ENCODE measurements around the gene BTBD16. TPM values are rescaled to one million over a fixed set of nuclear protein-coding genes. Genes with fewer than 3 reads are reported as not detected.

Gene BTBD16
- total RNA-seq, 2 donors from 2014 or later, result 0.62 TPM; not detected in 1

GRCh38 chr10:122227754-122228153 is 43.3 kb upstream of the BTBD16 start:
- no peaks in the 10 kb centered on the region for H3K9me3 ChIP-seq
- intact Hi-C loops (cut with DNase I), result no loop called here
- no peak overlapping the region for H3K4me3 ChIP-seq
- TF ChIP-seq POLR2AphosphoS5 (IDR thresholded peaks at IDR 0.05), result no peak
- no peak for TF ChIP-seq CTCF (IDR thresholded peaks at IDR 0.05)
- TF ChIP-seq POLR2A (IDR thresholded peaks at IDR 0.05), result no peak
- 92% methylated on average over 4 of the region's 4 CpGs for WGBS
- peaks cover 6 to 10% of the 10 kb centered on the region in 2 donors for H3K36me3 ChIP-seq
- no peaks in the 10 kb centered on the region for H3K27me3 ChIP-seq (replicated peaks; ENCODE audit: insufficient read depth)
- no peaks in the 10 kb centered on the region for H3K4me1 ChIP-seq (replicated peaks)
- no peak for DNase-seq (ENCODE audit: low spot score)
- H3K27ac ChIP-seq, result no peak overlapping the region

GRCh38 chr10:122229666-122230065 is 41.4 kb upstream of the BTBD16 start:
- Histone ChIP-seq H3K4me3 (no peak overlapping the region), H3K36me3 (peaks cover 5 to 6% of the 10 kb centered on the region in 2 donors), H3K27me3 (replicated peaks; ENCODE audit: insufficient read depth) (no peaks in the 10 kb centered on the region), H3K4me1 (replicated peaks) (no peaks in the 10 kb centered on the region), H3K9me3 (no peaks in the 10 kb centered on the region), H3K27ac (no peak overlapping the region)
- TF ChIP-seq POLR2AphosphoS5 (IDR thresholded peaks at IDR 0.05) (no peak), POLR2A (IDR thresholded peaks at IDR 0.05) (no peak), CTCF (IDR thresholded peaks at IDR 0.05) (no peak)
- 53% methylated on average over 2 of the region's 2 CpGs for WGBS
- no peak for DNase-seq (ENCODE audit: low spot score)
- intact Hi-C loops (cut with DNase I), result no loop called here

GRCh38 chr10:122230222-122230621 is 40.9 kb upstream of the BTBD16 start:
- 92% methylated on average over 19 of the region's 19 CpGs for WGBS
- H3K27ac ChIP-seq, result no peak overlapping the region
- no peaks in the 10 kb centered on the region for H3K9me3 ChIP-seq
- H3K27me3 ChIP-seq (replicated peaks; ENCODE audit: insufficient read depth), result no peaks in the 10 kb centered on the region
- no peak for DNase-seq (ENCODE audit: low spot score)
- peaks cover 4 to 6% of the 10 kb centered on the region in 2 donors for H3K36me3 ChIP-seq
- H3K4me3 ChIP-seq, result no peak overlapping the region
- no peak for TF ChIP-seq POLR2A (IDR thresholded peaks at IDR 0.05)
- no peak for TF ChIP-seq POLR2AphosphoS5 (IDR thresholded peaks at IDR 0.05)
- TF ChIP-seq CTCF (IDR thresholded peaks at IDR 0.05), result no peak
- no peaks in the 10 kb centered on the region for H3K4me1 ChIP-seq (replicated peaks)
- intact Hi-C loops (cut with DNase I), result no loop called here

DNA sequence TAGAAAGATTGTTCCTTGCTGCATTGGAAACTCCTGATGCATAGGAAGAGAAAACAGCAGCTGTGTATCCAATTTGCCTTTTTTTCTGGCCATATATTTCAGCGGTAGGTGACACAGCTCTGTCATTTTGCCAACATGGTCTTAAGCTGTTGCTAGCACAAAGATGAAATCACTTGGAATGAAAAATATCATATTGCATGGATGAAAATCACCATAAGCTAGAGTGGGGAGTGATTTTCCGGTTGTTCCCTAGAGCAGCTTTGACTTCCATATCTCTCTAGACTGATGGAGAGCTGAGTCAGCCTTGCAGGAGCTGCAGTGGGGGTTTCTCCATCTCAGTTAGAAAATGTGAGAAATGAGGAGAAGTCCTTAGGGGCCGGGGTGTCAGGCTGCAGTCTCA is 38.3 kb upstream of the BTBD16 start:
- Histone ChIP-seq H3K27me3 (replicated peaks; ENCODE audit: insufficient read depth) (no peaks in the 10 kb centered on the region), H3K36me3 (peaks cover 4 to 6% of the 10 kb centered on the region in 2 donors), H3K4me1 (replicated peaks) (no peaks in the 10 kb centered on the region), H3K9me3 (no peaks in the 10 kb centered on the region), H3K27ac (no peak overlapping the region), H3K4me3 (no peak overlapping the region)
- no peak for TF ChIP-seq POLR2A (IDR thresholded peaks at IDR 0.05)
- no peak for TF ChIP-seq CTCF (IDR thresholded peaks at IDR 0.05)
- TF ChIP-seq POLR2AphosphoS5 (IDR thresholded peaks at IDR 0.05), result no peak
- no peak for DNase-seq (ENCODE audit: low spot score)
- 72% methylated on average over 3 of the region's 3 CpGs for WGBS
- intact Hi-C loops (cut with DNase I), result no loop called here

DNA sequence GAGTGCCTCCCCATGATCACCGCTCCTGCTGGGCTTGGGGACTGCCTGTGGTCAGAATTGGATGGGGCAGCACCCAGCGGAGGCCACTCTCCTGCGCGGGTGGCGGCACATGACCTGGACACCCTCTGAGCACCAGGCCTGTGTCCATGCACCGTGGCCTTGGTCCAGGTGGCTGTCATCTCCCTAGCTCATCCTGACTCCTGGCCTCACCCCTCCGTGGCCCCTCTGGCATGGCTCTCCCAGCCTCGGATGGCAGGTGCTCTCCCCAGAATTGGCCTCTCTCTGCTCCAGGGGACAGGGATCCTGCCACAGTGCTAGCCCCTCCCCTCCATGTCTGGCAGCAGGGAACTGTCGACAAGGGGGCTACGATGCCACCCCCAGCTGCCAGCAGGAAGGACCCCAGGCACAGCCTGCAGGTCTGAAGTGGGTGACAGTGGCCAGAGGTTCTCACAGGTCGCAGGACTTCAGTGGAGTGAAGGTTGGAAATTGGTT is 37.2 kb upstream of the BTBD16 start:
- Histone ChIP-seq H3K27me3 (replicated peaks; ENCODE audit: insufficient read depth) (no peaks in the 10 kb centered on the region), H3K9me3 (no peaks in the 10 kb centered on the region), H3K4me1 (replicated peaks) (no peaks in the 10 kb centered on the region), H3K27ac (no peak overlapping the region), H3K4me3 (no peak overlapping the region), H3K36me3 (peaks cover 0 to 6% of the 10 kb centered on the region in 2 donors)
- TF ChIP-seq POLR2AphosphoS5 (IDR thresholded peaks at IDR 0.05) (no peak), POLR2A (IDR thresholded peaks at IDR 0.05) (no peak)
- whole genome bisulfite sequencing, result 70% methylated on average over 7 of the region's 11 CpGs
- DNase-seq (ENCODE audit: low spot score), result no peak
- intact Hi-C loops (cut with DNase I), result no loop called here

Data from prostate gland (tissue), 2 donors.